GM19099 (cell line): ENCODE results near the gene ZNF213.

Experiments used
- POLR2A ChIP-seq: IDR thresholded peaks from 3 replicates; pipeline ENCODE4 v1.6.1; 2011; ENCODE audit warnings: low read depth; ENCODE audit not compliant: insufficient read length; ENCODE audit errors: extremely low read depth

Gene ZNF213

GRCh38 chr16:3096362-3096761, 38.5 kb upstream of the ZNF213 start:
- no peak for TF ChIP-seq POLR2A

DNA sequence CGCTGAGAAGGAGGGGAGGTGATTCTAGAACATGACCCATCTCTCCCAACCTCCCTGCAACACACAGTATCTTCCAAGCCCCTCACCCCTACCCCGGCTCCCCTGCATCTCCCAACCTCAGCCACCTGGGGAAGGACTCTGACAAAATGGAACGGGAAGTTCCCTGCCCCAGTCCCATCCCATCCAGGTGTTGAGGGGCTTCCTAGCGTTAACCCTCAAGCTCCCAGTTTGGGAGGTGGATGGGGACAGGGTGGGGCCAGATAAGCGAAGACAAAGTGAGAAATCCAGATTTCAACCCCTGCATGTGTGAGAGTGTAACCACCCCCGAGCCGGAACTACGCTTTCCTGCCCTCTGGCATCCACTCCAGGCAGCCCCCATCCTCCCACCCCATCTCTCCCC, 37.6 kb upstream of the ZNF213 start:
- no peak for TF ChIP-seq POLR2A

DNA sequence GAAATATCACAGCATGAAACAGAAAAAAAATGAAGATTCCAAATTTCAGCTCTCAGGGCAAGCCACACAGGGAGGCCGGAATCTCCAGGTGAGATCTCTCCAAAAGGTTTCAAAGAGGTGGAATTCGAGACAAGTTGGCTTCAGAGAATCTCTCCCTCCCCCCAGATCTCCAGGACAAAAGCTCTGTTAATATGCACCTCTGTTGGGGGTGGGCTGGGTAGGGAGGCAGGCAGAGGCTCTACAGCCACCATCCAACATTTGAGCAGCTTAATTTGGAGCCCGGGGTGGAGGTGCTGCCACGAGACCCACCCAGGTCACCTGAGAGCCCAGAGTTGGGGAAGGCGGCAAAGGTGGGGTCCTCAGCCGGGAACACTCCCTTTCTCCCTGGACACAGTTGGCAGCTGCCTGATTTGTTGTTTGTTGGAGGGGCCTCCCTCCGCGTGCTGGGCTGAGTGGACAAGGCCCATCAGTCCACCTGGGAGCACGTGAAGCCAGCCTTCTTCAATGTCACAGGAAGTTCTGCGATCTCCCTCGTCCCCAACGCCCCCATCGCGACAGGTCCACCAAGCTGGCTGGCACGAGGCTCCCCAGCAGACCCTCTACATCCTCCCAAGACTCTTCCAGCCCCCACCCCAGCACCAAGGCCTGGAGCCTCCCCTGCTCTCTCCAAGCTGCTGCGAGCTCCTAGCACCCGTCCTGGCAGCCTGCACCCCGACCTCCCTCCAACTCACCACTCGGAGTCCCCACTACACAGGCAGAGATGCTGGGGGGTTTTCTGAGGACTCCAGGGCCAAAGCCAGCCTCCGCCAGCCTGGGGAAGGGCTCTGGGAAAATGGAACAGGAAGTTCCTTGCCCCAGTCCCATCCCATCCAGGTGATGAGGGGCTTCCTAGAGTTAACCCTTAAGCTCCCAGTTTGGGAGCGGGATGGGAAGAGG, 36.1 kb upstream of the ZNF213 start, which contains the start of gene ZSCAN10:
Gene ZSCAN10, minus strand, starts transcription at position 836 of the 936 bp plus-strand sequence. CDS start 6,357 bp downstream, outside the sequence.
- TF ChIP-seq POLR2A: no peak

GRCh38 chr16:3099395-3099731, 35.5 kb upstream of the ZNF213 start:
- TF ChIP-seq POLR2A: no peak

GRCh38 chr16:3099732-3100499, 34.9 kb upstream of the ZNF213 start:
- TF ChIP-seq POLR2A: peak; percentile 30

GRCh38 chr16:3101018-3101840, 33.6 kb upstream of the ZNF213 start:
- TF ChIP-seq POLR2A: no peak

- no peak for TF ChIP-seq POLR2A
These were observed 32.9 kb upstream of the ZNF213 start for GRCh38 chr16:3101841-3102470.

- peak; percentile 85 for TF ChIP-seq POLR2A
These were observed 28.5 kb upstream of the ZNF213 start for GRCh38 chr16:3106205-3106928.

- no peak for TF ChIP-seq POLR2A
These were observed 22.6 kb upstream of the ZNF213 start, which contains the start of gene ZNF205 for GRCh38 chr16:3112058-3112880. Gene ZNF205 (plus strand): TSS chr16:3112586. CDS start chr16:3113431, 845 bp downstream.

- TF ChIP-seq POLR2A: no peak
These were observed 21.8 kb upstream of the ZNF213 start for GRCh38 chr16:3112881-3113574.

DNA sequence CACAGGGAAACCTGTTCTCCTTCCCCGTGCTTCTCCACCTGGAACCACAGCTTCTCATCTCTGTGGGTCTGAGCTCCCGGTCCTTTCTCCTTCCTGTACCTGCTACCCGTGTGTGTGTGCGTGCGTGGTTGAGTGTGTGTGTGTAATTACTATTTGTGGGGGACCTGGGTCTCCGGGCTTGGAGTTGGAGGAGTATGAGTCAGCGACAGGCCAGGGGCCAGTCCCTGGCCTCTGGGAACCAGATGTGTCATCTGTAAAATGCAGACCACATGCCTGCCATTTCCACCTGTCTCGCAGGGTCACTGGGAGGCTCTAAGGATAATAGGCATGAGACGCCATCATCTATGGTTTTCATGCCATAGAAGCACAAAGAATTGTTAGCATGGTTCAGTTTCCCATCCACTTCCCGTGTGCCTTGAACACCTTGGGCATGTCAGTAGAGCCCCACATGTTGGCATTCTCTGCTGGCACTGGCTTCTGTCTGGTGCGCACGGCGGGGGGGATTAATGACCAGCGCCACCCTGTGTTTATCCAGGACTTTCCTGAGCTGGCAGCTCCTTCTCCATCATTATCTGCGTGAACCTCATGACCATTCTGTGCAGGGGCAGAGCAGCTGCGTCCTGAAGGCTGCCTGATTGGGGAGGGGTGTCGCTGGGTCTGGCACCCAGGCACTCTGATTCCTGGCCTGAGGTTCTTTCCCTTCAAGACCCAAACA, 20.9 kb upstream of the ZNF213 start:
- no peak for TF ChIP-seq POLR2A

- TF ChIP-seq POLR2A: no peak
These were observed 19.8 kb upstream of the ZNF213 start for GRCh38 chr16:3115003-3115402.
